NB4 (cell line): ENCODE data around the gene LENEP.

Experiments used
- CTCF ChIP-seq: IDR thresholded peaks from one replicate; pipeline ENCODE4 v1.5.1; 2012; ENCODE audit warnings: low read depth, low read length
- MAX ChIP-seq: IDR thresholded peaks from 2 replicates; pipeline ENCODE4 v1.6.1; 2011; ENCODE audit warnings: low read depth, low read length
- MYC ChIP-seq: IDR thresholded peaks from 2 replicates; pipeline ENCODE4 v1.6.1; 2011; ENCODE audit warnings: low read depth, low read length
- POLR2A ChIP-seq: IDR thresholded peaks from 2 replicates; pipeline ENCODE4 v1.6.1; 2011; ENCODE audit warnings: mild to moderate bottlenecking; ENCODE audit not compliant: insufficient read length; ENCODE audit errors: extremely low read depth

GRCh38 chr1:154958681-154959425, 34.5 kb upstream of the LENEP start:
- TF ChIP-seq CTCF (no peak), POLR2A (no peak), MAX (no peak), MYC (no peak)
